Stimulated activated memory B cell treated with anti-CD40 and anti-IgM and Interleukin-4, amounts not matched to agents 10 μg/mL and 1 μg/mL and 100 μg/mL, for 72 hours (primary cell): ENCODE measurements around the gene CCDC63.

Experiments
- ATAC-seq: fragments of 150-1000 bp; cut with Tn5 transposase; 2 replicates; pipeline ENCODE4 v1.10.0; 2021
- H3K27ac Mint-ChIP-seq: one replicate; pipeline ENCODE4 v1.8.0; 2022; ENCODE audit warnings: mild to moderate bottlenecking, mixed read lengths
- H3K27me3 Mint-ChIP-seq: one replicate; pipeline ENCODE4 v1.8.0; 2022; ENCODE audit warnings: mixed read lengths
- H3K36me3 Mint-ChIP-seq: one replicate; pipeline ENCODE4 v1.8.0; 2022; ENCODE audit warnings: mixed read lengths
- H3K4me1 Mint-ChIP-seq: one replicate; pipeline ENCODE4 v1.8.0; 2022; ENCODE audit warnings: mixed read lengths
- H3K4me3 Mint-ChIP-seq: one replicate; pipeline ENCODE4 v1.8.0; 2022; ENCODE audit warnings: mild to moderate bottlenecking, moderate library complexity, mixed read lengths
- H3K9me3 Mint-ChIP-seq: one replicate; pipeline ENCODE4 v1.8.0; 2022; ENCODE audit warnings: mixed read lengths

The CCDC63 gene

DNA sequence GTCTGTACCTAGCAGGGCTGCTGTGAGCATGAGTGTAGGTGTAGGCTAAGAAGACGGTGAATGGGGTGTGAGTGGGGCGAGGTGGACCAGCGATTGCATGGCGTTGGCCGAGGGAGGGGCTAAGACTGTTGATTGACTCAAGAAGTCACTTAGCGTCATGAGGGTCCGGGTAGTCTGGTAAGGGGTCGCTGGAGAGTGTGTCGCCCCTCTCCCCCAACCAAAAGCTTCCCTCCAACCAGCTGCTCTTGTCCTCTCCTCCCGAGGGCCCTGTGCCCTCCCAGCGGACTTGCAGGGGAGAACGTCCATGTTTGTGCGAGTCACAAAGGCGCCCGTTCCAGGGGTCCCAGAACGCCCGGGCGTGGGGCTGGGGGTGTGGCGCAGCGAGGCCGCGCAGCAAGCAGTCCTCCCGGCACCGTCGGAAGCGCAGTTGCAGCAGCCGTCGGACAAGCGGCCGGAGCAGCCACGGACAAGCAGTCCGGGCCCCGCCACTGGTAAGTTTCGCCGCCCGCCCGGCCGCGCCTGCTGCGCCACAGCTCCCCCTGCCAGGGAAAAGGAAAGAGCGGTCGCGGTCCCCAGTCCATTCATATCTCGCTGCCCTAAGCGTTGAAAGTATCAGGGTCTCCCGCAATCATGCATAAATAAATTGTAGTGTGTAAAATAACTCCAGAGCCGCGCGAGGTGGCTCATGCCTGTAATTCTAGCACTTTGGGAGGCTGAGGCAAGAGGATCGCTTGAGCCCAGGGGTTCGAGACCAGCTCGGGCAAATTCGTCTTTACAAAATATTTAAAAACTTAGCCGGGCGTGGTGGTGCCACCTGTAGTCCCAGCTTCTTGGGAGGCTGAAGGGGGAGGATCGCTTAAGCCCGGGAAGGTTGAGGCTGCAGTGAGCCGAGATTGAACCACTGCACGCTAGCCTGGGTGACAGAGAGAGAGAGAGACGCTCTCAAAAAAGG is at the start of gene CCDC63:
TSS of gene CCDC63 (plus strand) at position 373 of the 952 bp plus-strand sequence. CDS start 5,968 bp downstream, outside the sequence.
- H3K27ac Mint-ChIP-seq = peak within 1 kb of the TSS; percentile 79
- ATAC-seq = peak; percentile 82
- peak within 1 kb of the TSS; percentile 79 for H3K4me3 Mint-ChIP-seq
- no peaks in the 10 kb centered on the region for H3K4me1 Mint-ChIP-seq
- H3K36me3 Mint-ChIP-seq = no peaks in the 10 kb centered on the region
- H3K9me3 Mint-ChIP-seq = no peaks in the 10 kb centered on the region
- H3K27me3 Mint-ChIP-seq = peaks cover 9% of the 10 kb centered on the region

DNA sequence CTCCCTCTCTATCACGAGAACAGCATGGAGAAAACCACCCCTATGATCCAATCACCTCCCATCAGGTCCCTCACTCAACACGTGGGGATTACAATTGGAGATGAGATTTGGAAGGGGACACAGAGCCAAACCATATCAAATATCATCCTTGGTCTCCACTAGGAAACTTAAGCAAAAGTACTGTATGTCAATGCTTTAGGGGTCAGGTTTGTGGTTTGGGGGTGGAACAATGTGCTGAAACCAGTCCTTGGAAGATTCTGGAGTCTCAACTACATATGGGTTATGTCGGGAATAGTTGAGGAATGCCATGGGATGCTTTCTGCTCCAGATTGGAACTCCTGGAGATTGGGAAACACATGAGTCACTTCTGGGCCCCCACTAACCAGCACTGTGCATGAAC is 48.3 kb upstream of the CCDC63 start:
- Mint-ChIP-seq H3K4me3 (no peak overlapping the region), H3K27ac (no peak overlapping the region), H3K9me3 (peaks cover 8% of the 10 kb centered on the region), H3K27me3 (no peaks in the 10 kb centered on the region), H3K36me3 (no peaks in the 10 kb centered on the region), H3K4me1 (no peaks in the 10 kb centered on the region)
- no peak for ATAC-seq

DNA sequence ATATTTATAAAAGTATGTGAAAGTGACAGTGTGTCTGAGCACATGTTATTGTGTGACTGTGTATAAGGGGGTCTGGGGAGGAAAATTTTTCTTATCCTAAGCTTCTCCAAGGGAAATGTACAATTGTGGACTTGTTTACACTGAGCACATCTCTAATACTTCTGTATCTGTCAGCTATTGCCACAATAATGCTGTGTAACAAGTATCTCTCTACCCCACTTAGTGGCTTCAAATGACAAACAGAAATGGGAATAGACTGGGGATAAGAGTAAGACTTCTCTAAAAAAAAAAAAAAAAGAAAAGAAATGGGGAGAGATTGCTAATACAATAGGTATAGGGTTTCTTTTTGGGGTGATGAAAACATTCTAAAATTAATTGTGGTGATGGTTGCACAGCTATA is 44.3 kb upstream of the CCDC63 start:
- Mint-ChIP-seq H3K9me3 (peaks cover 17% of the 10 kb centered on the region), H3K27me3 (no peaks in the 10 kb centered on the region), H3K4me1 (no peaks in the 10 kb centered on the region), H3K27ac (no peak overlapping the region), H3K4me3 (no peak overlapping the region), H3K36me3 (no peaks in the 10 kb centered on the region)
- no peak for ATAC-seq

GRCh38 chr12:110804406-110804805 is 42.4 kb upstream of the CCDC63 start:
- Mint-ChIP-seq H3K4me1 (no peaks in the 10 kb centered on the region), H3K9me3 (peaks cover 14% of the 10 kb centered on the region), H3K4me3 (no peak overlapping the region), H3K27me3 (no peaks in the 10 kb centered on the region), H3K27ac (no peak overlapping the region), H3K36me3 (no peaks in the 10 kb centered on the region)
- ATAC-seq = no peak

GRCh38 chr12:110807640-110808039 is 39.1 kb upstream of the CCDC63 start:
- Mint-ChIP-seq H3K4me1 (peaks cover 5% of the 10 kb centered on the region), H3K4me3 (no peak overlapping the region), H3K36me3 (no peaks in the 10 kb centered on the region), H3K9me3 (peaks cover 9% of the 10 kb centered on the region), H3K27me3 (peaks cover 17% of the 10 kb centered on the region), H3K27ac (no peak overlapping the region)
- no peak for ATAC-seq

DNA sequence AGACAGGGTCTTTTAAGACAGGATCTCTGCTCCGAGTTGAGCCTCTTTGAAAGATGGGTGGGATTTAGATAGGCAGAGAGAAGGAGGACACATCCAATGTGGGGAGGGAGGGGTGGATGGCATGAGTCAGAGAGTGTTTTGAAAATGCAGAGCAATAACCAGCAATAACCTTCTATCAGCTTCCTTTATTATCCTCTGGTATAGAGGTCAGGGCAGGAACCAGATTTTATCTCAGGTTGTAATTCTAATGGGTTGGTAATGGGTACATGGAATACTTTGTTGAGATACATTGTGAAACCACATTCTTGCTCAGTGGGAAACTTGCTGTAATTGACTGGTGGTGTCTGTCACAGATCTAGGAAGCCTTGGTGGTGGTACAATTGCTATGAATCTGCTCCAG is 37.6 kb upstream of the CCDC63 start:
- peaks cover 31% of the 10 kb centered on the region for H3K27me3 Mint-ChIP-seq
- no peak overlapping the region for H3K4me3 Mint-ChIP-seq
- no peak overlapping the region for H3K27ac Mint-ChIP-seq
- no peak for ATAC-seq
- peaks cover 5% of the 10 kb centered on the region for H3K9me3 Mint-ChIP-seq
- H3K4me1 Mint-ChIP-seq = peaks cover 11% of the 10 kb centered on the region
- no peaks in the 10 kb centered on the region for H3K36me3 Mint-ChIP-seq

DNA sequence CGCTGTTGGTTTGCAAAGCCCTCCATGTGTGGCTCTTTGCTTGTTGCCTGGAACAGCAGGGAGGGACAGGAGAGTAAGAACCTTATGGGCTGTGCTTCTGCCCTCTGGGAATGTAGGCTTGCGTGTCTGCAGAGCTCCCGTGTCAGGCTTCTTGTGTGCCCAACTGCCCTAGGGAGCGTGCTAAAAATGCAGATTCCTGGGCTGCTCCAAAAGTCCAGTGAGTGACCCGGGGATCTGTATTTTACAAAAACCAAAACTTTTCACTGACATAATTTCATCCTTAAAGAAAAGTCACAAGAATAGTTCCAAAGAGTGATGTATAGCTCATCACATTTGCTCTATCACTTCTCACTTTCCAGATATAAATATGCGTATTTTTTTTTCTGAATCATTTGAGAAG is 34.8 kb upstream of the CCDC63 start:
- Mint-ChIP-seq H3K36me3 (no peaks in the 10 kb centered on the region), H3K27me3 (peaks cover 31% of the 10 kb centered on the region), H3K4me3 (no peak overlapping the region), H3K9me3 (no peaks in the 10 kb centered on the region), H3K4me1 (peaks cover 11% of the 10 kb centered on the region), H3K27ac (no peak overlapping the region)
- no peak for ATAC-seq

DNA sequence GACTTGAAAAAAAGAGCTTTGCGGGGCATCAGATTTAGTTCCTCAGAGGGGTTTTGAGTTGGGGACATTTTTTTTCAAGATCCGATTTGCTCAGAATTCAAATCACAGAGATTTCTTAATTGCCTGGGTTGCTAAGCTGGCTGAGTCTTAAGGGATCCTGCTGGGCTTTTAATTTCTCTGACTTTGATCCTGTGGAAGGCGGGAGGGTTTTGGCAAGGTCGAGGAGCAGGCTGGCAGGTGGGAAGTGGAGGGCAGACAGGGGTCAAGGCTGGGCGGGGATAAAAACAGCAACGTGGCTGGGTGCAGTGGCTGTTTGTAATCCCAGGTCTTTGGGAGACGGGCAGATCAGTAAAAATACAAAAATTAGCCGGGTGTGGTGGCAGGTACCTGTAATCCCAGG is 33.5 kb upstream of the CCDC63 start:
- Mint-ChIP-seq H3K9me3 (no peaks in the 10 kb centered on the region), H3K36me3 (no peaks in the 10 kb centered on the region), H3K27ac (peak overlapping the region; percentile 16), H3K4me1 (peaks cover 11% of the 10 kb centered on the region), H3K4me3 (no peak overlapping the region), H3K27me3 (peaks cover 31% of the 10 kb centered on the region)
- no peak for ATAC-seq

DNA sequence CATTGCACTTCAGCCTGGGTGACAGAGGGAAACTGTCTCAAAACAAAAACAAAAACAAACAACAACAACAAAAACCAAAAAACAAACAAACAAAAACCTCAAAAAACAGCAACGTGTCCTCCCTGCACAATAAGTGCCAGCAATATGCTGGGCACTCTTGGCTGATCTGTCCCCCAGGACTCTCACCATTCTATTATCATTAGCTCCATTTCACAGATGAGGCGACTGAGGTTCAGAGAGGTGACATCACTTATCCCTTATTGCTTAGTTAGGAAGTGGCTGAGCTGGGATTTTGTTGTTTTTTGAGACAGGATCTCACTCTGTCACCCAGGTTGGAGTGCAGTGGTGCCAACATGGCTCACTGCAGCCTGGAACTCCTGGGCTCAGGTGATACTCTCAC is 33.0 kb upstream of the CCDC63 start:
- Mint-ChIP-seq H3K27ac (no peak overlapping the region), H3K4me1 (peaks cover 11% of the 10 kb centered on the region), H3K9me3 (no peaks in the 10 kb centered on the region), H3K4me3 (no peak overlapping the region), H3K27me3 (peaks cover 31% of the 10 kb centered on the region), H3K36me3 (no peaks in the 10 kb centered on the region)
- no peak for ATAC-seq

DNA sequence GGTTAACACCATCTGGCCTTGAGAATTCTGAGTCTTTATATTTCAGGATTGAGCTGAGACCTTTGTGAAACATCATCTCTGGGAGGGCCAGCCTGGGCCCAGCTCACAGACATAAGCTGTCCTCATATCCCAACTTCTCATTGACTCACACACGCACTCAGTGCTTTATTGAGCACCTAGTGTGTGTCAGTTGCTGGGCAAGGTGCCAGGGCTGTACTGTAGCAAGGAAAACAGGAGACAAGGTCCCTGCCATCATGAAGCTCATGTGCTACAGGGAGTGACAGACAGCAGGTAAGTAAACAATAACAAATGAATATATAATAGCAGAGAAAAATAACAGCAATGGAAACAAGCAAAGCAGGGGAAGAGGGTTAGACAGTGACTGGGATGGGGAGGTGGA is 30.5 kb upstream of the CCDC63 start:
- ATAC-seq = no peak
- Mint-ChIP-seq H3K4me3 (no peak overlapping the region), H3K36me3 (no peaks in the 10 kb centered on the region), H3K27me3 (peaks cover 27% of the 10 kb centered on the region), H3K27ac (peak overlapping the region; percentile 23), H3K4me1 (peaks cover 13% of the 10 kb centered on the region), H3K9me3 (no peaks in the 10 kb centered on the region)

DNA sequence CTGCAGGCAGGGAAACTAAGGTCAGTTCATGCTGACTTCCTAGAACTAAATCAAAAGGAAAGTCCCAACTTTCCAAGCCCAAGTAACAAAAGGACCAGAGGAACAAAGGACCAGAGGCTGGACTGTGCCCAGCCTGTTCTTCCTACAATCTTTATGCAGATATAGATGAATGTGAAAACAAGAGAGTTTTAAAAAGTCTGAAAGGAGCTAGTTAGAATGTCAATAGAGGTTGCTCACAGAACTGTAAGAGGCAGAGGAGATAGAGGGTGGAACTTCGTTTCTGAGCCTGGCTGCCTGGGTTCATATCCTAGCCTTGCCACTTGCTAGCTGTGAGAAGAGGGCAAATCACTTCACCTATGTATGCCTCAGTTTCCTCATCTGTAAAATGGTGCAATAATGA is 30.0 kb upstream of the CCDC63 start:
- Mint-ChIP-seq H3K27me3 (peaks cover 22% of the 10 kb centered on the region), H3K4me3 (no peak overlapping the region), H3K9me3 (no peaks in the 10 kb centered on the region), H3K4me1 (peaks cover 13% of the 10 kb centered on the region), H3K36me3 (no peaks in the 10 kb centered on the region), H3K27ac (peak overlapping the region; percentile 23)
- ATAC-seq = no peak

DNA sequence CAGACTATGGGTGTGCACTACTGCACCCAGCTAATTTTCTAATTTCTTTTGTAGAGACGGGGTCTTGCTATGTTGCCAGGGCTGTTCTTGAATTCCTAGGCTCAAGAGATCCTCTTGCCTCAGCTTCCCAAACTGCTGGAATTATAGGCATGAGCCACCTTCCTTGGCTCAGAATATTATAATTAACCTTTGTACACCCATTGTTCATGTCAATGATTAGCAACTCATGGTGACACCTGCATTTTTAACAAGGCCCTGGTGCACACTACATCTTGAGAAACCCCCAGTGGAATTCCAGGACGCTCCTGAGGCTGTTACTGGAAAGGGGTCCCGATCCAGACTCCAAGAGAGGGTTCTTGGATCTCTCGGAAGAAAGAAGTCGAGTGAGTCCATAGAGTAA is 28.3 kb upstream of the CCDC63 start:
- H3K9me3 Mint-ChIP-seq = no peaks in the 10 kb centered on the region
- H3K4me1 Mint-ChIP-seq = peaks cover 6% of the 10 kb centered on the region
- no peak for ATAC-seq
- H3K4me3 Mint-ChIP-seq = no peak overlapping the region
- peaks cover 6% of the 10 kb centered on the region for H3K27me3 Mint-ChIP-seq
- H3K27ac Mint-ChIP-seq = no peak overlapping the region
- H3K36me3 Mint-ChIP-seq = no peaks in the 10 kb centered on the region

GRCh38 chr12:110819150-110819549 is 27.6 kb upstream of the CCDC63 start:
- H3K4me1 Mint-ChIP-seq = peaks cover 6% of the 10 kb centered on the region
- no peak overlapping the region for H3K27ac Mint-ChIP-seq
- ATAC-seq = no peak

DNA sequence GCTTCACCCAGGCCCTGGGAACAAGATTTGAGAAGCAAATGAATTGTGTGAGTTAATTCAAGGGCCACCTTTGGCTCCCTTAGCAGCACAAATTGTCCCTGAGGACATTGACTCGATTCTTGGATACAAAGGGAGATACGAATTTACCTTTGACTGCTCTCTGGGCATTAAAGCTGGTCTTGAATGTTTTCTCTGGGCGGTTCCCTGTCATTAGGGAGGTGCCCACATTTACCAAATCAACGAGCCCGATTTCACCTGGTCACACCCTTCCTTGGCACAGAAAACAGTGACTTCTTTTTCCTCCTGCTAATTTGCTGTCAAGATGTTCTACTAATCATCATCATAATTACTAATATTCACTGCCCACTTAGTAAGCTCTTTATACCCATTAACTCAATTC is 27.1 kb upstream of the CCDC63 start:
- Mint-ChIP-seq H3K27me3 (no peaks in the 10 kb centered on the region), H3K9me3 (no peaks in the 10 kb centered on the region), H3K4me3 (no peak overlapping the region), H3K27ac (no peak overlapping the region), H3K36me3 (no peaks in the 10 kb centered on the region), H3K4me1 (peaks cover 6% of the 10 kb centered on the region)
- ATAC-seq = no peak

More at GRCh38 chr12:110819150-110819549, 27.6 kb upstream of the CCDC63 start:
- H3K9me3 Mint-ChIP-seq = no peaks in the 10 kb centered on the region
- H3K4me3 Mint-ChIP-seq = no peak overlapping the region
- H3K36me3 Mint-ChIP-seq = no peaks in the 10 kb centered on the region
- H3K27me3 Mint-ChIP-seq = no peaks in the 10 kb centered on the region

DNA sequence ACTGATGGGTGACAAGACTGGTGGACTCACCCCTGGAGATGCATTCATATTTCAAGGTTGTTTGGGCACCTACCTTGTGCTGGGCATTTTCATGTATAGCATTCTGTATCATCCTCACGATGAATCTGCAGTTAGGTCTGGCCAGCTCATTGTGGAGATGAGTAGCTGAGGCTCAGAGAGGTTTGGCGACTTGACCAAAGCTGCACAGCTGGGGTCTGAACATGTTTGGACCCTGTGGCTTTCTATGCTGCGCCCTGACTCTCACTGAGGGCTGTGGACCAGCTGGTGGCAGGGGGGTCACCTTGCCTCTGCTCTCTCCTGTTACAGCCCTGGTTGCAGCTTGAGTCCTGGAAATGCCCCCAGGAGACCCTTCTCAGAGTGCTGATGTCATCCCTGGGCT is 24.9 kb upstream of the CCDC63 start:
- Mint-ChIP-seq H3K4me3 (no peak overlapping the region), H3K4me1 (peaks cover 11% of the 10 kb centered on the region), H3K27ac (no peak overlapping the region), H3K36me3 (no peaks in the 10 kb centered on the region), H3K27me3 (no peaks in the 10 kb centered on the region), H3K9me3 (no peaks in the 10 kb centered on the region)
- ATAC-seq = no peak

GRCh38 chr12:110822821-110823415 is 23.9 kb upstream of the CCDC63 start:
- Mint-ChIP-seq H3K4me1 (peaks cover 13% of the 10 kb centered on the region), H3K9me3 (no peaks in the 10 kb centered on the region)
- no peak for ATAC-seq

More at GRCh38 chr12:110822821-110823415, 23.9 kb upstream of the CCDC63 start:
- no peaks in the 10 kb centered on the region for H3K36me3 Mint-ChIP-seq
- no peak overlapping the region for H3K27ac Mint-ChIP-seq
- H3K4me3 Mint-ChIP-seq = no peak overlapping the region
- no peaks in the 10 kb centered on the region for H3K27me3 Mint-ChIP-seq
